HG02885 (cell line): ENCODE results near the gene RAX.

Source experiments
- ATAC-seq: cut with Tn5 transposase; IDR thresholded peaks from one replicate; pipeline ENCODE4 v1.9.1; 2021; ENCODE audit warnings: mild to moderate bottlenecking; ENCODE audit not compliant: unreplicated experiment, poor library complexity

RAX gene

DNA sequence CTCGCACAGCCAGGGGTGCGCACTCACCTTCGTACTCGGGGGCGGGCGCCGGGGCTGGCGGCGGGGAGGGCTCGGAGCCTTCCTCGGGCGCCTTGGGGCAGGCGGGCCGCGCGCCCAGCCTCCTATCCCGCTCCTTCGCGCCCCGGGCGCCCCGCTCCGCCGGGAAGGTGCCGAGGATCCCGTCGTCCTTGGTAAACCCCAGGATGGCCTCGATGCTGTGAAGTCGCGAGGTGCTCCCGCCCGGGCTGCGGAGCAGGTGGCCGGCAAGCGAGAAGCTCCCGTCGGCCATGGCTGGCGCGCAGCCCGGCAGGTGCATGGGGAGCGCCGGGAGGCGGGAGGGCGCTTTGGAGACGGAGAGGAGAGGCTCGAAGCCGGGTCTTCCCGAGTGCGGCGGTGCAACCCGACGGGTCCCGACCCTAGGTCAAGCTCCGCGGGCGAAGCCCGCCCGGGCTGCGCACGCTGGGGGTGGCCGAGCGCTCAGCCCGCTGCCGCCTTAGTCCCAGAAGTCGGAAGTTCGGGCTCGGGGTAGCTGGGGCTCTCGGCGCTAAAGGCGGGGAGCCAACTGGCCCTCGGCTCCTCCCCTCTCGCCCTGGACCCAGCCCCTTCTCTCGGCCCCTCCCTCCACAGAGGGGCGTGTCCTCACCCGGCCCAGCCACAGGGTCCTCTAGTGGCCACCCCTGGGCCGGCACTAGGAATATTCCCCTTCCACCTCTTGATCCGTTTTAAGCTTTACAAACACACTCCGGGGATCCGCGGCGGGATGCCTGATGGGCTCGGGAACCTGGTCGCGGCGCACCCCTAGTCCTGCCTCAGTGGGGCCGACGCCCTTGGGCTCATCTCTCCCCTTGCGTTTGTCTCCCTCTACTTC lies at the start of gene RAX:
Gene RAX, minus strand, starts transcription at position 564 of the 868 bp plus-strand sequence. Its CDS starts 248 bp downstream, at position 316.
- ATAC-seq, result peak; percentile 52

DNA sequence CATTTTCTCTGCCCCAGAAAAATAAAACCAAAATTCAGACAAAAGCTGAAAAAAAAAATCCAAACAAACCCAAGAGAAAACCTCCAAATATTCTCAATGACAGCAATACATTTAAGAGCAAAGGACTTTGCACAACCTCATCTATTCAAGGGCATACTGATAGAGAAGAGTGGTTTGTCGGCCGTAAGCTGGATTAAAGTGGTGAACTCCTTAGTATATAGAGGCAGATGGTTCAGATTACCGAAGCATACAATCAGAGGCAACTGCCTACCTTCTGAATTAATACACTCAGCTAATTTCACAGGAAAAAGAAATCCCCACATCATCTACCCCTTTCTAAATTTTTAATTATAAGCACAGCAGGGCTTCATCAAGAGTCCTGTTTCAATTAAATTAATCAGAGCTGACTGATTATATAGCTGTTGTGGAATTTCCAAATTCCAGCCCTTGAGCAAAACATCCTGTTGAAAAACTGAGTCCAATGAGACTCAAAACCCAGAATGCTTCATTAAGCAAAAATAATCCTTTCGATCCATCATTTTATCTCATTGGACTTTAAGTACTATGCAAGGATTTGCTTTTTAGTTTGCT lies 45.3 kb upstream of the RAX start, which contains the start of gene CPLX4:
Gene CPLX4, minus strand, starts transcription at position 190 of the 591 bp plus-strand sequence. Its CDS starts 187 bp downstream, at position 3.
- no peak for ATAC-seq

GRCh38 chr18:59311631-59312030 lies 38.4 kb upstream of the RAX start:
- no peak for ATAC-seq

DNA sequence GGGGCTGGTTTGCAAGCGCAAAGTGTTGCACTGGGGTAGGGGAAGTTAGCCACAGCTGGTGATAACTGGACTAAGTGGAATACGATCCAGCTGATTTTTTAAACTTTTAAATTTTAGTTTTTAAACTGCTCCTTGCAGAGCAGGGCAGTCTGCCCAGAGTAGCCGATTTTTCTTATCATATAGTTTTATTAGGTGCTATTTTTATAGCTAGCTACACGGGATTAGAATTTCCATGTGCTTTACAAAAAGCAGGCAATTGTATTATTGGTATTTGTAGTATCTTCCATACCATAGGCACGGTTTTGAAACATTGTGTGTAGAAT lies 35.6 kb upstream of the RAX start:
- no peak for ATAC-seq

DNA sequence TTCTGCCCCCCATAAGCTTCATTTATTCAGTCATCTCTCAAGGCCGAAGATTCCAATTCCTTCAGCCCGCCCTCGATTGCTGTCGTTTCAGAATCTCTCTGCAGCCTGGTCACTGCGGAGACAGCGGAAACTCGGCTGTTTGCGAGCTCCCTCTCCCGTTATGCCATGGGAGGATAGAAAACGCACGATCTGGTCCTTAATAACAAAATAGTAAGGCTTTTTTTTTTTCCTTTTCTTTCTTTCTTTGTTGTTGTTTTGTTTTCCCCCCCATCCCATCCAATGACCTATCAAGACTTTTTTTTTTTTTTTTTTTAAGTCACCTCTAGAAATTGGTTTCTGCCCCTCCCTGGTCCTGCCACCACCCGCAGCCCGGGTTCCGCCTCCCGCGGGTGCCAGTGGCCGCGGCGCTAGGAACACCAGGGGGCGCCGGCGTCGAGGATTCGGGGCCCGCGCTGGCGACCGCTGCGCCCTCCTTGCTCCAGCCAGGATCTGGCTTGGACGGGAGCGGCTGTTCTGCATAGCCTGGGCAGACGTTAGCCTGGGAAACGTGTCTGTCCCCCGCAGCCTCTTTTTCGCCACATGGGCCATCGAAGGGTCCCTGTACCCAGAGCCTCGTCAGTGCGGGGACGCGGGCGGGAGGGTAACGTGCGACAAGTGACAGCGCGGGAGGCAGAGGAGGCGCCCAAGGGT lies 35.1 kb upstream of the RAX start:
- ATAC-seq, result peak; percentile 93

DNA sequence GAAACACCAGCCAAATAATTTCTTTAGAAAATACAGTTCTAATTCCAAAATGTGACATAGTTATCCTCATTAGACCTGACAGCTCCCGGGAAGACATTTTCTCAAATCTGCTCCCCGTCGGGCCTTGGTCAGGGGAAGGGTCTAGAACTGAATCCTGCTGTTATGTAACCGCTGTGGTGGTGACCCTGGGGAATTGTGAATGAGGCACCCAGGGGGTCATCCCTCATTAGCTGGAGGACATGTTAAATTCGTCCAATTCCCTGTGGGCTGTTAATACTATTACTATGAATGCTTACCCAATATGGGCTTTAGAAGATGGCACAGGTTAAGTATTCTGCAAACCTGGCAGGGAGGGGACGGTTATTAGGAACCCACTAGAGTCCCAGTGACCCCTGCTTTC lies 33.4 kb upstream of the RAX start:
- no peak for ATAC-seq

DNA sequence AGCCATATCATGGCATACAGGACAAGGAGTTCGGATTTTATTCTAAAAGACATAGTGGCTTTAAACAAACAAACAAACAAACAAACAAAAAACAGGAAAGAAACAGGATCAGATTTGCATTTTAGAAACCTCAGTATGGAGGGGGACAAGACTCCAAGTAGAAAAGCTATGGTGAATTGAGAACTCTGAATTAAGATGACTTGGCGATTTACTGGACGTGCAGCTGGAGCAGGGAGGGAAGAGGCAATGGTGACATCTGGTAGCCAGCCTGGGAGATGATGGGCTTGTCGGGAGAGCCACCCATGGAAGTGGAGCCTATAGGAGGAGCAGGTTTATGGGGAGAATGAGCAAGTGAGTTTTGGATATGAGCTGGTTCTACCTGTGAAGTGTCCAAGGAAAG lies 32.0 kb upstream of the RAX start:
- ATAC-seq, result no peak

- ATAC-seq, result no peak
These were observed 30.5 kb upstream of the RAX start for GRCh38 chr18:59303656-59304195.

- ATAC-seq, result no peak
These were observed 29.8 kb upstream of the RAX start for GRCh38 chr18:59303006-59303405.

DNA sequence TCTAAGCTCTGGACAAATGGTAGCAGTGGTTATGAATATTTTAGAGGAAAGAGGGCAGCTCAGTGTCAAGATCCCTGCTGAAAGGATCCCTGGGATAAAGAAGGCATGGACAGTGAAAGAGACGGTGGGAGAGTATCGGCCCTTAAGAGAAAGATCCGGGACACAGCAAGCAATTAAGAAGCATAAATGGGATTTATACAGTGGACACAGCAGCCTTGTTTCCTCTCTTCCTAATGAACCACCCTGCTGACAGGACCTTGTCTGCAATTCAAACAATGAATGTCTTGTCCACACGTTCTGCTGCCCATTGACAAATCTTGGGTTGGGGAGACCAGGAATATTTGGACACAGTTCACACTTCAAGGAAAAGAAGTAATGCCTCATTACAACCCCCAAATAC lies 28.7 kb upstream of the RAX start:
- no peak for ATAC-seq

GRCh38 chr18:59300676-59301285 lies 27.5 kb upstream of the RAX start:
- ATAC-seq, result no peak

GRCh38 chr18:59298871-59299270 lies 25.6 kb upstream of the RAX start:
- no peak for ATAC-seq

- no peak for ATAC-seq
These were observed 20.1 kb upstream of the RAX start for GRCh38 chr18:59293317-59293716.

DNA sequence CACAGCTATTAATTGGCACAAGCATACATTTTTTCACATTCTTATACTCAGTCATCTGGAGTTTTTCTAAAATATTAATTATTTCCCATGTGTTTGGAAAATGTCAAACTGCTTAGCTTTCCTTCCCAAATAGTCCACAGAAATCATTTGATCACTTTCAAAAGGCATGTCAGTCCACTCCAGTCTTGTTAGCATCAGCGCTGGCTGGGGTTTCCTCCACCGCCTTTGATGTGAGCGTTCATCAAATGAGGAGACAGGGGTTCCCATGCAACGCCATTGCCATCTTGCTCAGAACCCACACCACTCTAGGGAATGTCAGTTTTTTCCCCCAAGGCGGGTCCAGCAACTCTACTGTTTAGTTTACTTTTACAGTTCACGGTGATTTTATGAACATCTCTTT lies 13.1 kb upstream of the RAX start:
- ATAC-seq, result no peak

DNA sequence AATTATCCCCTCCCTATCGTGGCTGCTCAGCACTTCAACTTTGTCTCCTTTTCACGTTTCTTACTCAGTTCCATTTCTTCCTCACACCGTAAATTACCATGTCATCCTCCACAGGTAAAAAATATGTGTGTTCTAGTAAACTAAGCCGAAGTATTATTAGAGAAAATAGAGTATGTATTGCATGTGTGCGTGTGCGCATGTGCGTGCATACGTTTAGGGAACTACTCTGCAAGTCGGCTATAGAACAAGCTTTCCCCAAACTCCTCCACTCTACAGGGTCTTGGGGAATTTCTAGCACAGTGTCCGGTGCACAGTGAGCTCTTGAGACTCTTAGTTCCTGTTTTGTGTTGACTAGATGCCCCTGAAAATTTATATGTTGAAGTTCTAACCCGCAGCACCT lies 9.1 kb upstream of the RAX start:
- no peak for ATAC-seq

DNA sequence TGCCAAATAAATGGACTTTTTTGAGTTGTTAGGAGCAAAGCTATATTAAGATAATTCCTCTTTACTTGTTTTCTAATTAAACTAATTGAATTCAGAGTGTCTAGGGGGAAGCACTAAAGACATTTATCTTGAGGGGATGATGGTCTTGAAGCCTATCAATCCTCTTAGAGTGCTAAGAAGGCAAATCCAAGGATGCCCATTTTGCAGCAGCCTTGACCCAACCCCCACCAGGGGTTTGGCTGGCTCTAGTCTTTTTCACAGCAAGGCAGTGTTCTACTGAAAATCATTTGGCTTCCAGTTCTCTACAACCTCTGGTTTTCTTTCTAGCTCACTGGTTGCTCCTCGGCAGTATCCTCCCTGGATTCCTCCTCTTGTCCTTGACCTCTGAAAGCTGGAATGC lies 6.5 kb upstream of the RAX start:
- ATAC-seq, result no peak

DNA sequence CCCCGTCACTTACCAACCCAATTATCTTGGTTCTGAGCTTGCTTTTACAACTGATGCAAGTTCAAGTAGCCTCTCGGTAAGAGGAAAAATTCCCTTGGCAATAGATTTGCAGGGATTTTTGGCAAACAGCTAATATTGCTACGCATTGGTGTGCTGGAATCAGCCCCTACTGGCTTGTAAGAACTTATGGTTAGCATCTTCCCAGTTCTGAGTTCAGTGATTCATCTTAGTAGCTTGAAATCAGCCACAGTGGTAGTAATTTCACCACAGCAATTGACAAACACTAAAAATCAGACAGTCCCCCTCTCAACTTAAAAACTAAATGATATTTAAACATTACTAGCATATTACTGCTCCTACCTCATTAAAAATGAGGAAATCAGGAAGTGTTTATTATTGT lies 5.9 kb upstream of the RAX start:
- no peak for ATAC-seq

GRCh38 chr18:59278793-59279192 lies 5.5 kb upstream of the RAX start:
- no peak for ATAC-seq

GRCh38 chr18:59276047-59276446 lies 2.8 kb upstream of the RAX start:
- no peak for ATAC-seq

GRCh38 chr18:59275406-59275949 lies 2.2 kb upstream of the RAX start:
- no peak for ATAC-seq
